H9 (cell line): ENCODE measurements around the gene INSR. TPM values are rescaled to one million over a fixed set of nuclear protein-coding genes. Genes with fewer than 3 reads are reported as not detected.

Experiments
- DNase-seq: peaks from one replicate; pipeline ENCODE4 v3.0.0-alpha.2; 2017
- H2AFZ ChIP-seq: one replicate; pipeline ENCODE4 v1.6.1; 2013; ENCODE audit warnings: mild to moderate bottlenecking, low read length, control low read depth, moderate library complexity
- H2AK5ac ChIP-seq: 2 replicates; pipeline ENCODE4 v1.6.1; 2013; ENCODE audit warnings: low read length, control low read depth, mixed read lengths; ENCODE audit not compliant: insufficient read length
- H2BK120ac ChIP-seq: one replicate; pipeline ENCODE4 v1.6.1; 2013; ENCODE audit warnings: low read depth, mild to moderate bottlenecking, low read length, control low read depth, inconsistent platforms; ENCODE audit not compliant: poor library complexity, severe bottlenecking
- H2BK12ac ChIP-seq: 2 replicates; pipeline ENCODE4 v1.6.1; 2013; ENCODE audit warnings: low read length, control low read depth, mixed read lengths, low read depth; ENCODE audit not compliant: insufficient read length
- H2BK15ac ChIP-seq: 2 replicates; pipeline ENCODE4 v1.6.1; 2013; ENCODE audit warnings: low read depth, low read length, control low read depth
- H2BK20ac ChIP-seq: one replicate; pipeline ENCODE4 v1.6.1; 2013; ENCODE audit warnings: low read depth, mild to moderate bottlenecking, low read length, control low read depth, inconsistent platforms; ENCODE audit not compliant: poor library complexity, severe bottlenecking
- H2BK5ac ChIP-seq: 2 replicates; pipeline ENCODE4 v1.6.1; 2013; ENCODE audit warnings: low read length, control low read depth, mixed read lengths; ENCODE audit not compliant: insufficient read length
- H3K14ac ChIP-seq: 2 replicates; pipeline ENCODE4 v1.6.1; 2013; ENCODE audit warnings: low read length, control low read depth; ENCODE audit not compliant: insufficient read depth
- H3K18ac ChIP-seq: 2 replicates; pipeline ENCODE4 v1.6.1; 2013; ENCODE audit warnings: low read depth, mild to moderate bottlenecking, mixed read lengths, low read length, control low read depth; ENCODE audit not compliant: insufficient read length
- H3K23ac ChIP-seq: 2 replicates; pipeline ENCODE4 v1.6.1; 2013; ENCODE audit warnings: low read length, control low read depth, mixed read lengths, low read depth; ENCODE audit not compliant: insufficient read length
- H3K23me2 ChIP-seq: 2 replicates; pipeline ENCODE4 v1.6.1; 2013; ENCODE audit warnings: low read depth, mild to moderate bottlenecking, mixed read lengths, low read length, control low read depth; ENCODE audit not compliant: insufficient read length, poor library complexity, severe bottlenecking
- H3K27ac ChIP-seq: 2 replicates; pipeline ENCODE4 v1.5.1; 2013; ENCODE audit warnings: low read length, control low read depth, mixed read lengths, low read depth; ENCODE audit not compliant: insufficient read length
- H3K27me3 ChIP-seq: 2 replicates; pipeline ENCODE4 v1.6.1; 2013; ENCODE audit warnings: low read length, control low read depth, inconsistent platforms; ENCODE audit not compliant: insufficient read depth
- H3K4ac ChIP-seq: 2 replicates; pipeline ENCODE4 v1.6.1; 2013; ENCODE audit warnings: low read depth, mild to moderate bottlenecking, control low read depth, inconsistent platforms, low read length, moderate library complexity
- H3K4me1 ChIP-seq: 2 replicates; pipeline ENCODE4 v1.6.1; 2013; ENCODE audit warnings: low read length, control low read depth, inconsistent platforms; ENCODE audit not compliant: insufficient read depth
- H3K4me2 ChIP-seq: 2 replicates; pipeline ENCODE4 v1.6.1; 2013; ENCODE audit warnings: low read length, control low read depth, mixed read lengths; ENCODE audit not compliant: insufficient read length, insufficient read depth
- H3K56ac ChIP-seq: 2 replicates; pipeline ENCODE4 v1.6.1; 2013; ENCODE audit warnings: low read depth, mild to moderate bottlenecking, mixed read lengths, low read length, control low read depth; ENCODE audit not compliant: insufficient read length
- H3K79me1 ChIP-seq: 2 replicates; pipeline ENCODE4 v1.6.1; 2013; ENCODE audit warnings: low read depth, mild to moderate bottlenecking, moderate library complexity, low read length, control low read depth, inconsistent platforms; ENCODE audit not compliant: insufficient read depth, poor library complexity, severe bottlenecking
- H3K79me2 ChIP-seq: 2 replicates; pipeline ENCODE4 v1.6.1; 2013; ENCODE audit warnings: low read length, control low read depth, inconsistent platforms; ENCODE audit not compliant: insufficient read depth
- H3K9ac ChIP-seq: 2 replicates; pipeline ENCODE4 v1.6.1; 2013; ENCODE audit warnings: low read length, control low read depth, mixed read lengths; ENCODE audit not compliant: insufficient read length; ENCODE audit errors: extremely low read depth
- H3K9me3 ChIP-seq: one replicate; pipeline ENCODE4 v1.6.1; 2013; ENCODE audit warnings: low read depth, low read length, inconsistent platforms; ENCODE audit not compliant: control insufficient read depth
- H3T11ph ChIP-seq: one replicate; pipeline ENCODE4 v1.6.1; 2013; ENCODE audit warnings: mild to moderate bottlenecking, low read length, control low read depth, inconsistent platforms
- H4K20me1 ChIP-seq: one replicate; pipeline ENCODE4 v1.6.1; 2013; ENCODE audit not compliant: control insufficient read depth, insufficient read length, insufficient read depth
- H4K5ac ChIP-seq: 2 replicates; pipeline ENCODE4 v1.6.1; 2013; ENCODE audit warnings: low read depth, mild to moderate bottlenecking, mixed read lengths, low read length, control low read depth; ENCODE audit not compliant: insufficient read length
- H4K8ac ChIP-seq: replicated peaks from 2 replicates; pipeline ENCODE4 v1.6.1; 2013; ENCODE audit warnings: low read length, control low read depth, mixed read lengths, low read depth; ENCODE audit not compliant: insufficient read length
- H4K91ac ChIP-seq: 2 replicates; pipeline ENCODE4 v1.6.1; 2013; ENCODE audit warnings: low read depth, mild to moderate bottlenecking, moderate library complexity, mixed read lengths, low read length, control low read depth; ENCODE audit not compliant: insufficient read length
- H3K27ac Mint-ChIP-seq, 3 experiments: 2 replicates in 2 of 3; 3 replicates in 1 of 3; pipeline ENCODE4 v1.8.0; 2020 to 2021; ENCODE audit warnings: mixed read lengths in 3 of 3, mild to moderate bottlenecking in 1 of 3, moderate library complexity in 1 of 3
- H3K27me3 Mint-ChIP-seq: 2 replicates; pipeline ENCODE4 v1.8.0; 2021; ENCODE audit warnings: low read depth, mild to moderate bottlenecking, moderate library complexity, mixed read lengths
- H3K36me3 Mint-ChIP-seq, 3 experiments: 2 replicates in 2 of 3; 3 replicates in 1 of 3; pipeline ENCODE4 v1.8.0; 2020 to 2021; ENCODE audit warnings: low read depth in 3 of 3, mixed read lengths in 3 of 3; ENCODE audit not compliant: insufficient read depth in 1 of 3
- H3K4me1 Mint-ChIP-seq, 2 experiments: 2 replicates each; pipeline ENCODE4 v1.8.0; 2020; ENCODE audit warnings: mixed read lengths in 2 of 2
- H3K4me3 Mint-ChIP-seq, 2 experiments: 2 replicates in 1 of 2; 3 replicates in 1 of 2; pipeline ENCODE4 v1.8.0; 2020 to 2021; ENCODE audit warnings: mild to moderate bottlenecking in 2 of 2, mixed read lengths in 2 of 2, moderate library complexity in 1 of 2
- H3K9me3 Mint-ChIP-seq, 2 experiments: 2 replicates in 1 of 2; 3 replicates in 1 of 2; pipeline ENCODE4 v1.8.0; 2020; ENCODE audit warnings: mild to moderate bottlenecking in 2 of 2, mixed read lengths in 2 of 2, moderate library complexity in 1 of 2
- WGBS: extraction: QIAGEN DNeasy Blood & Tissue Kit; methylation state at CpG from one replicate; pipeline ENCODE4 v1.1.7; 2013; ENCODE audit warnings: missing lambda C conversion rate, low lambda C conversion rate, mixed read lengths; ENCODE audit not compliant: insufficient read length; ENCODE audit errors: extremely low coverage; 5-methylcytosine and 5-hydroxymethylcytosine counted together
- total RNA-seq: library from RNA; stranded (reverse); gene quantifications from 2 replicates; pipeline ENCODE4 v1.2.1, GENCODE V29; 2021
- TF ChIP-seq, protein P1 (sequence below): fragments of 200-600 bp; sonication (generic); conservative IDR thresholded peaks from 3 replicates; pipeline ENCODE4 v1.8.0; 2021; ENCODE audit warnings: antibody characterized with exemption, mild to moderate bottlenecking

INSR gene
- total RNA-seq, 1 experiment from 2014 or later: 39.8 TPM

- H2AFZ ChIP-seq: no peak overlapping the region
- no peaks in the 10 kb centered on the region for H3K79me2 ChIP-seq
- H3K4me2 ChIP-seq: no peak overlapping the region
- H3K56ac ChIP-seq: no peak overlapping the region
- no peak overlapping the region for H2BK12ac ChIP-seq
- H2BK15ac ChIP-seq: no peak overlapping the region
- Mint-ChIP-seq H3K9me3 (no peaks in the 10 kb centered on the region), H3K4me3 (no peak overlapping the region), H3K36me3 (no peaks in the 10 kb centered on the region), H3K27me3 (peaks cover 2% of the 10 kb centered on the region; the same call in 1 of the 2 replicates), H3K4me1 (peaks cover 3% of the 10 kb centered on the region in 2 experiments; a peak in 3 of 4 replicates), H3K27ac (no peak overlapping the region)
- H2BK20ac ChIP-seq: no peak overlapping the region
- no peak overlapping the region for H2BK5ac ChIP-seq
- no peak overlapping the region for H4K91ac ChIP-seq
- H2BK120ac ChIP-seq: no peak overlapping the region
- no peaks in the 10 kb centered on the region for H3K9me3 ChIP-seq
- no peaks in the 10 kb centered on the region for H3K23me2 ChIP-seq
- H3T11ph ChIP-seq: no peak overlapping the region
- H3K18ac ChIP-seq: no peak overlapping the region
- no peaks in the 10 kb centered on the region for H3K4me1 ChIP-seq
- H4K8ac ChIP-seq: no peak overlapping the region
- no peak overlapping the region for H3K4ac ChIP-seq
- H3K27ac ChIP-seq: no peak overlapping the region
- no peak overlapping the region for H4K5ac ChIP-seq
- H3K27me3 ChIP-seq: no peaks in the 10 kb centered on the region
- no peaks in the 10 kb centered on the region for H3K79me1 ChIP-seq
- TF ChIP-seq, protein P1, sequence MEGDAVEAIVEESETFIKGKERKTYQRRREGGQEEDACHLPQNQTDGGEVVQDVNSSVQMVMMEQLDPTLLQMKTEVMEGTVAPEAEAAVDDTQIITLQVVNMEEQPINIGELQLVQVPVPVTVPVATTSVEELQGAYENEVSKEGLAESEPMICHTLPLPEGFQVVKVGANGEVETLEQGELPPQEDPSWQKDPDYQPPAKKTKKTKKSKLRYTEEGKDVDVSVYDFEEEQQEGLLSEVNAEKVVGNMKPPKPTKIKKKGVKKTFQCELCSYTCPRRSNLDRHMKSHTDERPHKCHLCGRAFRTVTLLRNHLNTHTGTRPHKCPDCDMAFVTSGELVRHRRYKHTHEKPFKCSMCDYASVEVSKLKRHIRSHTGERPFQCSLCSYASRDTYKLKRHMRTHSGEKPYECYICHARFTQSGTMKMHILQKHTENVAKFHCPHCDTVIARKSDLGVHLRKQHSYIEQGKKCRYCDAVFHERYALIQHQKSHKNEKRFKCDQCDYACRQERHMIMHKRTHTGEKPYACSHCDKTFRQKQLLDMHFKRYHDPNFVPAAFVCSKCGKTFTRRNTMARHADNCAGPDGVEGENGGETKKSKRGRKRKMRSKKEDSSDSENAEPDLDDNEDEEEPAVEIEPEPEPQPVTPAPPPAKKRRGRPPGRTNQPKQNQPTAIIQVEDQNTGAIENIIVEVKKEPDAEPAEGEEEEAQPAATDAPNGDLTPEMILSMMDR: no peak
- H3K23ac ChIP-seq: no peak overlapping the region
- H3K14ac ChIP-seq: no peak overlapping the region
- no peak for DNase-seq
- no peak overlapping the region for H3K9ac ChIP-seq
- H2AK5ac ChIP-seq: no peak overlapping the region
- H4K20me1 ChIP-seq: no peaks in the 10 kb centered on the region
- no CpG with 5 or more reads among the region's 5 CpGs for WGBS
These were observed 47.9 kb upstream of the INSR start for GRCh38 chr19:7342143-7342542.
